ENCODE results near the gene HOXB13. TPM values are rescaled to one million over a fixed set of nuclear protein-coding genes. Genes with fewer than 3 reads are reported as not detected.

The HOXB13 gene
- total and polyA plus RNA-seq, 2 donors (not counting 3 experiments of a cell fraction or from before 2014, with no cell fraction given), result not detected

DNA sequence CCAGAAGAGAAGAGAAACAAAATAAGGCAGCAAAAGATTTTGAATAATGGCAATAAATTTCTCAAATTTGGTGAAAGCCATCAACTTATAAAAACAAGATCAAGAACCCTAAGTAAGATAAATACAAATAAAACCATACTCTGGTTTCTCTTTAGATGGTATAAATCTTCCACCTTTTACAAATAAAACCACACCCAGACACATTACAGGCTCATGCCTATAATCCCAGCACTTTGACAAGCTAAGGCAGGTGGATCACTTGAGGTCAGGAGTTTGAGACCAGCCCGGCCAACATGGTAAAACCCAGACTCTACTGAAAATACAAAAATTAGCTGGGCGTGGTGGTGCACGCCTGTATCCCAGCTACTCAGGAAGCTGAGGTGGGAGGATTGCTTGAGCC, 44.7 kb upstream of the HOXB13 start:
- no peak overlapping the region for H3K4me2 ChIP-seq (ENCODE audit: insufficient read depth, low read length)
- no peaks in the 10 kb centered on the region for H3K9me1 ChIP-seq (replicated peaks; ENCODE audit: control insufficient read depth, extremely low read depth, insufficient read depth, low read length)
- no TSS peak for BruUV-seq (replicated peaks)
- H3K9me3 ChIP-seq (replicated peaks; ENCODE audit: control insufficient read depth, insufficient read depth, low read length), result no peaks in the 10 kb centered on the region
- ChIA-PET POLR2A (no interaction called here), CTCF (interaction anchor here (1.0 kb wide), 1 partner anchor 106 kb away, joined by 3 read pairs; no protein-coding TSS in a partner anchor)
- no peaks in the 10 kb centered on the region for H3K79me2 ChIP-seq (ENCODE audit: control insufficient read depth, insufficient read depth, low read length)
- dilution Hi-C loops (cut with MboI; ENCODE audit: extremely low pct_ligation_motif_present, low sequenced_read_pairs), result loop anchor here (25.0 kb wide), 1 partner anchor 111 kb away; no protein-coding TSS in a partner anchor
- H3K27ac ChIP-seq (ENCODE audit: insufficient read depth, low read depth, low read length), result no peak overlapping the region
- no peak overlapping the region for H3K4me3 ChIP-seq (replicated peaks in 1 of 3; ENCODE audit: insufficient read depth in 1 of 3, low read depth in 1 of 3, low read length in 3 of 3)
- H2AFZ ChIP-seq (ENCODE audit: low read depth, low read length), result no peak overlapping the region
- intact Hi-C loops (cut with micrococcal nuclease), result no loop called here
- no peaks in the 10 kb centered on the region for H3K36me3 ChIP-seq (ENCODE audit: control insufficient read depth in 2 of 2, extremely low read depth in 1 of 2, insufficient read depth in 2 of 2, low read length in 2 of 2)
- H3K27me3 ChIP-seq (ENCODE audit: control insufficient read depth in 2 of 2, insufficient read depth in 2 of 2, low read length in 2 of 2), result peaks cover 4 to 8% of the 10 kb centered on the region in 2 experiments
- TF ChIP-seq POLR2AphosphoS5 (IDR thresholded peaks at IDR 0.05; ENCODE audit: insufficient read depth, low read depth, low read length), result no peak
- FAIRE-seq, result no peak
- DNase-seq (ENCODE audit: low read depth, low spot score), result no peak
- H3K9ac ChIP-seq (replicated peaks; ENCODE audit: extremely low read depth, insufficient read depth, low read length), result no peak overlapping the region
- no peaks in the 10 kb centered on the region for H4K20me1 ChIP-seq (replicated peaks; ENCODE audit: control insufficient read depth, extremely low read depth, insufficient read depth, low read length)
- no peaks in the 10 kb centered on the region for H3K4me1 ChIP-seq (ENCODE audit: control insufficient read depth, extremely low read depth, insufficient read depth, low read length)

DNA sequence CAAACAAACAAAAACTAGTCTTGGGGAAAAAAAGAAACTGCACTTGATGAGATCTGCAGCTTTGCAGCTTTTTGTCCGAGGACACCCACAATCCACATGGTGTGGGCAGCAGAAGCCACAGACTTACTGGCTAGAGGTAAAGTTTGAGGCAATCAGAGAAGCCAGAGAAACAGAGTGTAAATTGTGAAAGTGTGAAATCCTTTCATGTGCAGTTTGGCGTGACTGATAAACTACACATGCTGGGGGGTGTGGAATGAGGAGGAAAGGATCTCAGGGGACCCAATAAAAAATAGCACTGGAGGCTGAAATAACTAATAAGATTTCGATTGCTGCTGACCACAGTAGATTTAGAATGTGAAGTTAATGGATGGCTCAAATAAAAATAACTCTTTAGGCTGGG, 42.4 kb upstream of the HOXB13 start:
- peaks cover 4 to 11% of the 10 kb centered on the region in 2 experiments for H3K27me3 ChIP-seq (ENCODE audit: control insufficient read depth in 2 of 2, insufficient read depth in 2 of 2, low read length in 2 of 2)
- no peak overlapping the region for H3K4me2 ChIP-seq (ENCODE audit: insufficient read depth, low read length)
- no peaks in the 10 kb centered on the region for H3K79me2 ChIP-seq (ENCODE audit: control insufficient read depth, insufficient read depth, low read length)
- FAIRE-seq (peak; percentile 15), DNase-seq (ENCODE audit: low read depth, low spot score) (no peak)
- no peak overlapping the region for H3K9ac ChIP-seq (replicated peaks; ENCODE audit: extremely low read depth, insufficient read depth, low read length)
- POLR2A ChIA-PET, result no interaction called here
- no peaks in the 10 kb centered on the region for H3K9me1 ChIP-seq (replicated peaks; ENCODE audit: control insufficient read depth, extremely low read depth, insufficient read depth, low read length)
- intact Hi-C loops (cut with micrococcal nuclease), result no loop called here
- H4K20me1 ChIP-seq (replicated peaks; ENCODE audit: control insufficient read depth, extremely low read depth, insufficient read depth, low read length), result no peaks in the 10 kb centered on the region
- TF ChIP-seq EZH2 (IDR thresholded peaks at IDR 0.05; ENCODE audit: borderline replicate concordance, low read depth, low read length, severe bottlenecking), result no peak
- TF ChIP-seq FOS (IDR thresholded peaks at IDR 0.05; ENCODE audit: borderline replicate concordance, insufficient read depth, low read length), result no peak
- no peak for TF ChIP-seq POLR2AphosphoS5 (IDR thresholded peaks at IDR 0.05; ENCODE audit: insufficient read depth, low read depth, low read length)
- no peak for TF ChIP-seq POLR2A (IDR thresholded peaks at IDR 0.05; ENCODE audit: low read depth, low read length)
- TF ChIP-seq MYC (IDR thresholded peaks at IDR 0.05; ENCODE audit: low read depth, low read length), result no peak
- TF ChIP-seq JUN (IDR thresholded peaks at IDR 0.05; ENCODE audit: borderline replicate concordance, insufficient read depth, insufficient read length, low read depth), result no peak
- TF ChIP-seq, protein P1, sequence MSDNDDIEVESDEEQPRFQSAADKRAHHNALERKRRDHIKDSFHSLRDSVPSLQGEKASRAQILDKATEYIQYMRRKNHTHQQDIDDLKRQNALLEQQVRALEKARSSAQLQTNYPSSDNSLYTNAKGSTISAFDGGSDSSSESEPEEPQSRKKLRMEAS (IDR thresholded peaks at IDR 0.05; ENCODE audit: insufficient read depth, insufficient read length), result no peak
- TF ChIP-seq, protein P2, sequence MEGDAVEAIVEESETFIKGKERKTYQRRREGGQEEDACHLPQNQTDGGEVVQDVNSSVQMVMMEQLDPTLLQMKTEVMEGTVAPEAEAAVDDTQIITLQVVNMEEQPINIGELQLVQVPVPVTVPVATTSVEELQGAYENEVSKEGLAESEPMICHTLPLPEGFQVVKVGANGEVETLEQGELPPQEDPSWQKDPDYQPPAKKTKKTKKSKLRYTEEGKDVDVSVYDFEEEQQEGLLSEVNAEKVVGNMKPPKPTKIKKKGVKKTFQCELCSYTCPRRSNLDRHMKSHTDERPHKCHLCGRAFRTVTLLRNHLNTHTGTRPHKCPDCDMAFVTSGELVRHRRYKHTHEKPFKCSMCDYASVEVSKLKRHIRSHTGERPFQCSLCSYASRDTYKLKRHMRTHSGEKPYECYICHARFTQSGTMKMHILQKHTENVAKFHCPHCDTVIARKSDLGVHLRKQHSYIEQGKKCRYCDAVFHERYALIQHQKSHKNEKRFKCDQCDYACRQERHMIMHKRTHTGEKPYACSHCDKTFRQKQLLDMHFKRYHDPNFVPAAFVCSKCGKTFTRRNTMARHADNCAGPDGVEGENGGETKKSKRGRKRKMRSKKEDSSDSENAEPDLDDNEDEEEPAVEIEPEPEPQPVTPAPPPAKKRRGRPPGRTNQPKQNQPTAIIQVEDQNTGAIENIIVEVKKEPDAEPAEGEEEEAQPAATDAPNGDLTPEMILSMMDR (IDR thresholded peaks at IDR 0.05; ENCODE audit: extremely low read depth in 1 of 2, insufficient read depth in 1 of 2, low read depth in 1 of 2, low read length in 2 of 2), result no peak
- TF ChIP-seq GATA2 (IDR thresholded peaks at IDR 0.05; ENCODE audit: insufficient read depth, insufficient read length, low read depth, low read length), result no peak
- no peaks in the 10 kb centered on the region for H3K4me1 ChIP-seq (ENCODE audit: control insufficient read depth, extremely low read depth, insufficient read depth, low read length)
- H3K27ac ChIP-seq (ENCODE audit: insufficient read depth, low read depth, low read length), result no peak overlapping the region
- CTCF ChIA-PET, result no interaction called here
- no peak overlapping the region for H3K4me3 ChIP-seq (replicated peaks in 1 of 3; ENCODE audit: insufficient read depth in 1 of 3, low read depth in 1 of 3, low read length in 3 of 3)
- BruUV-seq (replicated peaks), result no TSS peak
- no peaks in the 10 kb centered on the region for H3K9me3 ChIP-seq (replicated peaks; ENCODE audit: control insufficient read depth, insufficient read depth, low read length)
- no peak overlapping the region for H2AFZ ChIP-seq (ENCODE audit: low read depth, low read length)
- H3K36me3 ChIP-seq (ENCODE audit: control insufficient read depth in 2 of 2, extremely low read depth in 1 of 2, insufficient read depth in 2 of 2, low read length in 2 of 2), result no peaks in the 10 kb centered on the region
- dilution Hi-C loops (cut with MboI; ENCODE audit: extremely low pct_ligation_motif_present, low sequenced_read_pairs), result loop anchor here (25.0 kb wide), 1 partner anchor 109 kb away; no protein-coding TSS in a partner anchor

Data from endothelial cell of umbilical vein (primary cell).